Kidney epithelial cell (primary cell): ENCODE data around the gene RNU6-1. TPM values are rescaled to one million over a fixed set of nuclear protein-coding genes. Genes with fewer than 3 reads are reported as not detected.

Source experiments
- DNase-seq: peaks from one replicate; pipeline ENCODE4 v3.0.0-alpha.2; 2010; ENCODE audit warnings: low read depth
- H3K27me3 ChIP-seq: 2 replicates; pipeline ENCODE4 v1.6.0; 2011; ENCODE audit warnings: low read length; ENCODE audit not compliant: control insufficient read depth, insufficient read depth
- H3K36me3 ChIP-seq: 2 replicates; pipeline ENCODE4 v1.5.1; 2011; ENCODE audit warnings: low read length; ENCODE audit not compliant: control insufficient read depth, insufficient read depth
- H3K4me3 ChIP-seq: 2 replicates; pipeline ENCODE4 v1.5.1; 2011; ENCODE audit warnings: low read depth, mild to moderate bottlenecking, control low read depth, low read length
- total RNA-seq: library from RNA; depleted of rRNA; stranded (reverse); fragments of >200 nt; gene quantifications from 2 replicates; pipeline ENCODE4 v1.2.3, GENCODE V29; 2015
- TF ChIP-seq, protein P1 (sequence below): IDR thresholded peaks from 2 replicates; pipeline ENCODE4 v1.5.1; 2011; ENCODE audit warnings: mild to moderate bottlenecking, moderate library complexity, low read length, control low read depth, inconsistent platforms; ENCODE audit not compliant: insufficient read depth, poor library complexity, severe bottlenecking

The RNU6-1 gene
- total RNA-seq, 1 donor from 2014 or later = not detected

DNA sequence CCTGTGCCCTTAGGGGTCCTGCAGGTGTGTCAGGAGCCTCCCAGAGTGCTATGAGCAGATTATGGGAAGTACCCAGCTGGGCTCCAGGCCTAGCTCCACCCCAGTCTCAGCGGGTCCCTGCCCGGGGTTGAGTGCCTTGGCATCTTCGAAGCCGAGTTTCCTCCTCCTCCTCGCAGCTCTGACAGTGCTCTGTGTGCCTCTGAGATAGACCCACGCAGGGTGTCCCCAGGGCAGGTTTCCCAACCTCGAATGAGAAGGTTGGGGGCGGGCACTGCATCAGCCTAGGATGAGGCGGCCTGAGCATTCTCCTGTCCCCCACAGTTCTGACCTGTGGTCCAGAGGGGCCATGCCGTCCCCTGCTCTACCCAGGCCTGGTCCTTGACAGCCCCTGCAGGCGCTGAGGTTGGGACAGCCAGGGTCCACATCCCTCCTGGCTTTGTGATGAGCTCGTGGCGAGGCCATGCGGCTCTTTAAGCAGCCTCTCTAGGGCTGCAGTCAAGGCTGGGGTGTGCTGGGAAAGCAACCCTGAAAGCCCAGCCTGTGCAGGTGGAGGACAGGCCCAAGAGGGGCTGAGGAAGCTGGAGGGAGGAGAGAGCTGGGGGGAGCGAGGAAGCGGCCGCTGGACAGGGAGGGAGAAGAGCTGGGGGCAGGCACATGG, 34.7 kb downstream of the RNU6-1 start:
- H3K4me3 ChIP-seq = no peak overlapping the region
- TF ChIP-seq, protein P1, sequence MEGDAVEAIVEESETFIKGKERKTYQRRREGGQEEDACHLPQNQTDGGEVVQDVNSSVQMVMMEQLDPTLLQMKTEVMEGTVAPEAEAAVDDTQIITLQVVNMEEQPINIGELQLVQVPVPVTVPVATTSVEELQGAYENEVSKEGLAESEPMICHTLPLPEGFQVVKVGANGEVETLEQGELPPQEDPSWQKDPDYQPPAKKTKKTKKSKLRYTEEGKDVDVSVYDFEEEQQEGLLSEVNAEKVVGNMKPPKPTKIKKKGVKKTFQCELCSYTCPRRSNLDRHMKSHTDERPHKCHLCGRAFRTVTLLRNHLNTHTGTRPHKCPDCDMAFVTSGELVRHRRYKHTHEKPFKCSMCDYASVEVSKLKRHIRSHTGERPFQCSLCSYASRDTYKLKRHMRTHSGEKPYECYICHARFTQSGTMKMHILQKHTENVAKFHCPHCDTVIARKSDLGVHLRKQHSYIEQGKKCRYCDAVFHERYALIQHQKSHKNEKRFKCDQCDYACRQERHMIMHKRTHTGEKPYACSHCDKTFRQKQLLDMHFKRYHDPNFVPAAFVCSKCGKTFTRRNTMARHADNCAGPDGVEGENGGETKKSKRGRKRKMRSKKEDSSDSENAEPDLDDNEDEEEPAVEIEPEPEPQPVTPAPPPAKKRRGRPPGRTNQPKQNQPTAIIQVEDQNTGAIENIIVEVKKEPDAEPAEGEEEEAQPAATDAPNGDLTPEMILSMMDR = no peak
- DNase-seq = no peak
- no peaks in the 10 kb centered on the region for H3K36me3 ChIP-seq
- no peaks in the 10 kb centered on the region for H3K27me3 ChIP-seq

DNA sequence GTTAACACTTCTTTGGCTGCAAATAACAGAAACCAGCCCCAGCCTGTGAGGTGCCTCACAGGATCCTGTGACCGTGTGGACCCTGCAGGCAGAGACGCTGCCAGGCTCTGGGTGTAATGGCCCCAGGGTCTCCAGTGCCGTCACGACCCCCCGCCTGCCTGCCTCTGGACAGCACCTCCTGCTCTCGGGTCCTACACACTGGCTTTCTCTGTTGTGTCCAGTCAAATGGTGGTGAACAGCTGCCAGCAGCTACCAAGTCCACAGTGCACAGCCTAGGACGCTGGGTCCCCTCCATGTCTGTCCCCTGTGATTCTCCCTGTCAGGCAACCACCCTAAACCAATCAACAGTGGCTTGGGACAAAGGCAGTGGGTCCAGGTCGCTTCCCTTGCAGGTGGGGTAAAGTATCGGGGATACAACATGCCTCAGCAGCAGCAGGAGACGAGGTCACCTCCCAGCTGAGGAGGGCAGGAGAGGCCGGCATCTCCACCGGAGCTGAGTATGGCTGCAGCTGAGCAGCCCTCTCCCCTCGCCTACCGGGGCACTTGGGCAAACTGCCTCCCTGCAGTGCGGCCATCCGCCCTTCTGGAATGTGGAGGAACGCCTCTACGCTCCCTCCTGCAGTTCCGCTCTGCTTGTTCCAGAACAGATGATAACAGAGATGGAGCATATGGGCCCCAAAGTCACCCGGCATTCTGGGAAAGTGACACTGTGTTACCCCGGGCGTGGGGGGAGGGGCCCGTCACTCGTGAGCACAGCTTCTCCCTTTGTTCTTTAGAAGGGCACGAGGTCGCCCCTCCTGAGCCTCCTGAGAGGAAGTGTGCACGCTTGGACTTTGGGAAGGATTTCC, 35.6 kb downstream of the RNU6-1 start:
- no peak for DNase-seq
- no peaks in the 10 kb centered on the region for H3K27me3 ChIP-seq
- no peaks in the 10 kb centered on the region for H3K36me3 ChIP-seq
- TF ChIP-seq, protein P1 = no peak
- no peak overlapping the region for H3K4me3 ChIP-seq

DNA sequence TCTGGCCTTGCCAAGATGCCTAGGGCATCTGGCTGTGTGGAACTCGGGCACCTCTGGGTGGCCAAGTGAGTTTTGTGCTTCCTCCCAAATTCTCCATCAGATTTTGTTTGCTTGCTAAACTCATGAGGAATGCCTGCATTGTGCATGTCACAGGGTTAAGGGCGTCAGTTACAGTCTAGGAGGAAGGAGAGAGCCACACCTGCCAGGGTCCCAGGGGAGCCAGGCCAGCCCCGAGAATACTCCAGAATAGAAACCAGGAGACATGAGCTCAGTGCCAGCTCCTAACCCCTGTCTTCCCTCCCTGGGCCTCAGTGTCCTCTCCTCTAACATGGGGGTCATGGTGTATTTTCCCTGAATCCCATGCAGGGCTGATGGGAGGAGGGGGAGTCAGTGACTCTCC, 36.5 kb downstream of the RNU6-1 start:
- DNase-seq = no peak
- Histone ChIP-seq H3K36me3 (no peaks in the 10 kb centered on the region), H3K4me3 (no peak overlapping the region), H3K27me3 (no peaks in the 10 kb centered on the region)
- TF ChIP-seq, protein P1 = no peak

DNA sequence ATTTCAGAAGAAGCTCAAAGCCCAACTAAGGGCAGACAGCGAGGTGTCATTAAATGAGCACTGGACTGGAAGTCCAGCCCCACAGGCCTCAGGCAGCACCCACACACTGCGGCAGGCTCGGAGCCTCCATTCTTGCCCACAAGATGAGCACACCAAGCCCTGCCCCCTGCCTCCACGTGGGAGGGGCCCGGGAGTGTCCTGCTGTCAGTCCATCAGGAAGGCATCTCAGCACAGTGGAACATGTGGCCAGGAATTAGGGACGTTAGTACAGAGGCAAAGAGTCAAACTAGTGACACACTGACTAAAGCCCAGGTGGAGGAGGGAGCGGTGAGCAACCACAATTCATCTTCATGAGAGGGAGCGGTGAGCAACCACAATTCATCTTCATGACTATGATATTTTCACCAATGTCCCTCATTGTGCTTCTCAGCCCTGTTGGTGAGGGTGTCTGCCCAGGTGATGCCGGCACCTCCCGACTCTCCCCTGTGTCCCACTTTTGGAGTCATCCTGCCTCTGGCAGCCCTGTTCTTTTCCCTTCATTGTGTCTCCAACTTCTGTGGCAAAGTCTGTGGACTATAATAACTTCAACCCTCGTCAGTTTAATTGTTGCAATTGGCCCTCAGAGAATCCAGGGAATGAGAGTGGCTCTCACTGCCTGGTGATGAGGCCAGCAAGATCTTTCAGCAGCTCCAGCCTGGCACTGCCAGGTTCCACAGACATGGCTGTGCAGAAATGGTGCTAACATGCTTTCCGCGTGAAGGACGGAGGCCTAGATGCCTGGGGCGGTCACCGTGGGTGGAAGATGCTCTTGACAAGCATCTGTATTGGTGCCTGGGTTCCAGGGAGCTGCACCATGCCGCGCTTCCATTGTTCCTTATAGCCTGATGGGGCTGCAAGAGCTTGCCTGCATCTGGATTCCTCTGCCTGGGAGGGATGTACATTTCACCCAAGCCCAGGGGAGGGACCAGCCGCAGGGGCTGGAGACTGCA, 37.6 kb downstream of the RNU6-1 start:
- H3K4me3 ChIP-seq = no peak overlapping the region
- TF ChIP-seq, protein P1 = no peak

DNA sequence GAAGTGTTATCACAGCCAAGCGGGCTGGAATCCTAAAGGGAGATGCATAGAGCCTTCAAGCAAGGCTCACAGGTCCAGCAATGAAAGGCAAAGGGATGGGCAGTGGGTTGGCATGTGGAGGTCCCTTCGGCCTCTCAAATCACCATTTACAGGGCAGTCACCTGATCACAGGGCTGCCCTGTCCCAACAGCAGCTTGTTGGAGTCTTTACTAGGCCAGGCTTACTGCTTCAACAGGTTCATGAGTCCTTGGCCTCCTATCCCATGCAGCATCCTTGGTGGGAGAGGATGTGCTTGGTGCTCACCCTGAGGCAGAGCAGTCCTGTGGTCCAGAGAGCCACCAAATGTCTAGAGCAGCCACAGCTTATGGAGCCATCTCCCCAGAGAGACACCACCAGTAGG, 38.7 kb downstream of the RNU6-1 start:
- no peaks in the 10 kb centered on the region for H3K36me3 ChIP-seq
- TF ChIP-seq, protein P1 = no peak
- H3K4me3 ChIP-seq = no peak overlapping the region
- DNase-seq = no peak
- H3K27me3 ChIP-seq = no peaks in the 10 kb centered on the region

More for the DNA sequence above, 37.6 kb downstream of the RNU6-1 start:
- no peaks in the 10 kb centered on the region for H3K36me3 ChIP-seq
- no peaks in the 10 kb centered on the region for H3K27me3 ChIP-seq
- no peak for DNase-seq
